Coronary artery (tissue), 2 donors: ENCODE results near the gene ABHD1.
A peak's percentile ranks its signal among the peaks of the same experiment; 100 is the strongest.
"Not testable (repeated sequence)": the region's sequence is repeated elsewhere in the genome, so short reads cannot be mapped to it uniquely, and the experiment has no call there.

Experiments used
- DNase-seq: peaks from one replicate; pipeline ENCODE4 v3.0.0-alpha.2; 2017; ENCODE audit warnings: low spot score
- H3K27ac ChIP-seq, 2 donors: fragments of 200-600 bp; sonication (generic); one replicate each; pipeline ENCODE4 v1.5.1; 2016 to 2019
- H3K4me3 ChIP-seq: fragments of 200-600 bp; sonication (generic); 2 replicates; pipeline ENCODE4 v1.5.1; 2016; ENCODE audit warnings: mild to moderate bottlenecking, moderate library complexity
- CTCF ChIP-seq: fragments of 200-600 bp; sonication (generic); IDR thresholded peaks from one replicate; pipeline ENCODE4 v1.5.1; 2019; ENCODE audit warnings: antibody characterized with exemption

ABHD1 gene

GRCh38 chr2:27123302-27124150, at the start of gene ABHD1:
ABHD1 (plus strand) TSS chr2:27123815; CDS start chr2:27123949, 134 bp downstream.
- no peak for TF ChIP-seq CTCF
- DNase-seq: no peak
- Histone ChIP-seq H3K27ac (peak within 1 kb of the TSS; percentile 7 to 64), H3K4me3 (peak within 1 kb of the TSS; percentile 78)

- DNase-seq: no peak
- no peak for TF ChIP-seq CTCF
- Histone ChIP-seq H3K4me3 (no peak overlapping the region), H3K27ac (peak overlapping the region; percentile 96 to 97)
Observed at GRCh38 chr2:27074738-27075565, 48.7 kb upstream of the ABHD1 start.

GRCh38 chr2:27075566-27075871, 48.1 kb upstream of the ABHD1 start:
- H3K4me3 ChIP-seq, DNase-seq: not testable (repeated sequence)
- H3K27ac ChIP-seq: peak overlapping the region; percentile 96 to 97

GRCh38 chr2:27076323-27076722, 47.3 kb upstream of the ABHD1 start:
- Histone ChIP-seq H3K27ac (peak overlapping the region; percentile 96 to 97), H3K4me3 (no peak overlapping the region)
- TF ChIP-seq CTCF: no peak
- no peak for DNase-seq

GRCh38 chr2:27077231-27077630, 46.4 kb upstream of the ABHD1 start:
- no peak for TF ChIP-seq CTCF
- peak overlapping the region; percentile 95 to 96 for H3K27ac ChIP-seq
- no peak for DNase-seq
- H3K4me3 ChIP-seq: no peak overlapping the region

GRCh38 chr2:27078267-27079194, 45.1 kb upstream of the ABHD1 start, which contains the start of gene EMILIN1:
EMILIN1 (plus strand) TSS chr2:27078615; CDS start chr2:27079066, 451 bp downstream.
- peak within 1 kb of the TSS; percentile 90 for H3K4me3 ChIP-seq

More at GRCh38 chr2:27078267-27079194, 45.1 kb upstream of the ABHD1 start, which contains the start of gene EMILIN1:
- peak within 1 kb of the TSS; percentile 95 to 96 for H3K27ac ChIP-seq
- TF ChIP-seq CTCF: no peak
- peak; percentile 97 for DNase-seq
